ENCODE data around the gene PA2G4. TPM values are rescaled to one million over a fixed set of nuclear protein-coding genes. Genes with fewer than 3 reads are reported as not detected.

Gene PA2G4
- polyA plus RNA-seq, 2 of the 4 experiments (the other 2 are of a cell fraction) = 415 to 717 TPM

DNA sequence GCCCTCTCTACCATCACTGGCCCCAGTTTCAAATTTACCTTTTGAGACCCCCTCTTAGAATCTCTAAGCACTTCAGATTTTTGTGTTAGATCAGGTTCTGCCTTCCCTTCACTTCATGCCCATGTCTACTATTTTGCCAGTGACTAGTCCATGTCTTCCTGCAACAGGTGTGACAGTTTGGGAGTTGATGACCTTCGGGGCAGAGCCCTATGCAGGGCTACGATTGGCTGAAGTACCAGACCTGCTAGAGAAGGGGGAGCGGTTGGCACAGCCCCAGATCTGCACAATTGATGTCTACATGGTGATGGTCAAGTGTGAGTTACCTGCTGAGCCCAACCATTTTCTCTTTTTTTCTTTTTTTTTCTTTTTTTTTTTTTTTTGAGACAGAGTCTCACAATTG, 5.8 kb upstream of the PA2G4 start:
- DNase-seq (ENCODE audit: low read depth in 1 of 2, low spot score in 1 of 2) (no peak), FAIRE-seq (no peak), ATAC-seq (no peak)
- no peak overlapping the region for H3K4me3 ChIP-seq
- H3K27ac ChIP-seq = no peak overlapping the region
- no peaks in the 10 kb centered on the region for H3K9me3 ChIP-seq
- H3K4me1 ChIP-seq = peaks cover 7% of the 10 kb centered on the region
- TF ChIP-seq CBX8 (IDR thresholded peaks at IDR 0.05) (no peak), HDAC2 (IDR thresholded peaks at IDR 0.05) (no peak), FOSB (CRISPR knock-in tag; IDR thresholded peaks at IDR 0.05) (no peak), HOXB5 (CRISPR knock-in tag; IDR thresholded peaks at IDR 0.05) (no peak), EHMT2 (IDR thresholded peaks at IDR 0.05; ENCODE audit: low read depth) (no peak), NFE2L2 (conservative IDR thresholded peaks at IDR 0.05; ENCODE audit: low read length) (no peak), KDM5A (IDR thresholded peaks at IDR 0.05) (no peak), RNF2 (IDR thresholded peaks at IDR 0.05; ENCODE audit: borderline replicate concordance, low read depth) (no peak), RFX5 (IDR thresholded peaks at IDR 0.05) (no peak), SMC3 (IDR thresholded peaks at IDR 0.05) (no peak), RARB (CRISPR knock-in tag; IDR thresholded peaks at IDR 0.05) (no peak), ESRRA (IDR thresholded peaks at IDR 0.05; ENCODE audit: borderline replicate concordance, low read length) (no peak), ZFP36 (IDR thresholded peaks at IDR 0.05; ENCODE audit: borderline replicate concordance, partially characterized antibody) (no peak), GATA3 (IDR thresholded peaks at IDR 0.05; ENCODE audit: borderline replicate concordance) (no peak), CEBPB (IDR thresholded peaks at IDR 0.05) (no peak), HOXB13 (CRISPR knock-in tag; IDR thresholded peaks at IDR 0.05; ENCODE audit: low read depth) (no peak)
- TF ChIP-seq, protein P1, sequence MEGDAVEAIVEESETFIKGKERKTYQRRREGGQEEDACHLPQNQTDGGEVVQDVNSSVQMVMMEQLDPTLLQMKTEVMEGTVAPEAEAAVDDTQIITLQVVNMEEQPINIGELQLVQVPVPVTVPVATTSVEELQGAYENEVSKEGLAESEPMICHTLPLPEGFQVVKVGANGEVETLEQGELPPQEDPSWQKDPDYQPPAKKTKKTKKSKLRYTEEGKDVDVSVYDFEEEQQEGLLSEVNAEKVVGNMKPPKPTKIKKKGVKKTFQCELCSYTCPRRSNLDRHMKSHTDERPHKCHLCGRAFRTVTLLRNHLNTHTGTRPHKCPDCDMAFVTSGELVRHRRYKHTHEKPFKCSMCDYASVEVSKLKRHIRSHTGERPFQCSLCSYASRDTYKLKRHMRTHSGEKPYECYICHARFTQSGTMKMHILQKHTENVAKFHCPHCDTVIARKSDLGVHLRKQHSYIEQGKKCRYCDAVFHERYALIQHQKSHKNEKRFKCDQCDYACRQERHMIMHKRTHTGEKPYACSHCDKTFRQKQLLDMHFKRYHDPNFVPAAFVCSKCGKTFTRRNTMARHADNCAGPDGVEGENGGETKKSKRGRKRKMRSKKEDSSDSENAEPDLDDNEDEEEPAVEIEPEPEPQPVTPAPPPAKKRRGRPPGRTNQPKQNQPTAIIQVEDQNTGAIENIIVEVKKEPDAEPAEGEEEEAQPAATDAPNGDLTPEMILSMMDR (IDR thresholded peaks at IDR 0.05) = no peak
- no peak overlapping the region for H3K4me2 ChIP-seq
- CTCF ChIA-PET = interaction anchor here (0.6 to 1.3 kb wide), 4 partner anchors 16 to 142 kb away, joined by 3 to 9 read pairs (median 3); partner anchors contain the start of gene ERBB3
- 58% methylated on average over 3 of the region's 3 CpGs for WGBS (ENCODE audit: missing lambda C conversion rate)
- POLR2A ChIA-PET = no interaction called here

DNA sequence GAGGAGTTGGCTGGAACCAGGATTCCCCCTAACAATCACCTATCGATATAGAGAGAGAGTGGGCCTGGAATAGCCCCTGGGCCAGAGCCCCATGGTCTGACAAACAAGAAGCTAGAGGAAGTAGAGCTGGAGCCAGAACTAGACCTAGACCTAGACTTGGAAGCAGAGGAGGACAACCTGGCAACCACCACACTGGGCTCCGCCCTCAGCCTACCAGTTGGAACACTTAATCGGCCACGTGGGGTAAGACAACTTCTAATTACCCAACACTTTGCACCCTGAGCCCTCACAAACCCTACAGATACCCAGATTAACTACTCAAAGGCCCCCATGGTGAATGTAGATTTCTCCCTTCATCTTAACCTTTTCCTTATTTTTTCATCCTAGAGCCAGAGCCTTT, 4.6 kb upstream of the PA2G4 start:
- Histone ChIP-seq H3K27ac (no peak overlapping the region), H3K4me1 (peaks cover 7% of the 10 kb centered on the region), H3K4me2 (no peak overlapping the region), H3K9me3 (no peaks in the 10 kb centered on the region), H3K4me3 (no peak overlapping the region)
- ATAC-seq (no peak), FAIRE-seq (no peak), DNase-seq (ENCODE audit: low read depth in 1 of 2, low spot score in 1 of 2) (no peak)
- 89% methylated on average over 4 of the region's 4 CpGs for WGBS (ENCODE audit: missing lambda C conversion rate)
- CTCF ChIA-PET = interaction anchor here (1.0 to 1.3 kb wide), 2 partner anchors 14 to 17 kb away, joined by 3 to 4 read pairs; no protein-coding TSS in a partner anchor
- POLR2A ChIA-PET = no interaction called here
- TF ChIP-seq RCOR1 (IDR thresholded peaks at IDR 0.05; ENCODE audit: low read depth, low read length) (no peak), HOXB5 (CRISPR knock-in tag; IDR thresholded peaks at IDR 0.05) (no peak), GATA3 (IDR thresholded peaks at IDR 0.05; ENCODE audit: borderline replicate concordance) (no peak), NR3C1 (IDR thresholded peaks at IDR 0.05) (no peak), TFCP2L1 (CRISPR knock-in tag; IDR thresholded peaks at IDR 0.05) (no peak), JUN (IDR thresholded peaks at IDR 0.05) (no peak), CHD2 (IDR thresholded peaks at IDR 0.05; ENCODE audit: low read length, partially characterized antibody) (no peak), ESRRA (IDR thresholded peaks at IDR 0.05; ENCODE audit: borderline replicate concordance, low read length) (no peak), CBX8 (IDR thresholded peaks at IDR 0.05) (no peak), JUNB (IDR thresholded peaks at IDR 0.05) (no peak), RFX5 (IDR thresholded peaks at IDR 0.05) (no peak), ZFP36 (IDR thresholded peaks at IDR 0.05; ENCODE audit: borderline replicate concordance, partially characterized antibody) (no peak)
- TF ChIP-seq, protein P2, sequence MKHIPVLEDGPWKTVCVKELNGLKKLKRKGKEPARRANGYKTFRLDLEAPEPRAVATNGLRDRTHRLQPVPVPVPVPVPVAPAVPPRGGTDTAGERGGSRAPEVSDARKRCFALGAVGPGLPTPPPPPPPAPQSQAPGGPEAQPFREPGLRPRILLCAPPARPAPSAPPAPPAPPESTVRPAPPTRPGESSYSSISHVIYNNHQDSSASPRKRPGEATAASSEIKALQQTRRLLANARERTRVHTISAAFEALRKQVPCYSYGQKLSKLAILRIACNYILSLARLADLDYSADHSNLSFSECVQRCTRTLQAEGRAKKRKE (CRISPR knock-in tag; IDR thresholded peaks at IDR 0.05; ENCODE audit: low read depth) = no peak

DNA sequence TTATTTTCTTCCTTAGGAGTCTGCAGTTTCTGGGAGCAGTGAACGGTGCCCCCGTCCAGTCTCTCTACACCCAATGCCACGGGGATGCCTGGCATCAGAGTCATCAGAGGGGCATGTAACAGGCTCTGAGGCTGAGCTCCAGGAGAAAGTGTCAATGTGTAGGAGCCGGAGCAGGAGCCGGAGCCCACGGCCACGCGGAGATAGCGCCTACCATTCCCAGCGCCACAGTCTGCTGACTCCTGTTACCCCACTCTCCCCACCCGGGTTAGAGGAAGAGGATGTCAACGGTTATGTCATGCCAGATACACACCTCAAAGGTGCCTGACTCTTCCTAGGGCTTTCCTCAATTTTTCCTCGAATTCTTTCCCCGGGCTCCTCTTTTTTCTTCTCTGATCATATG, 3.3 kb upstream of the PA2G4 start:
- ATAC-seq = no peak
- DNase-seq (ENCODE audit: low read depth in 1 of 2, low spot score in 1 of 2) = no peak
- no peak overlapping the region for H3K4me2 ChIP-seq
- no peak for TF ChIP-seq FOSB (CRISPR knock-in tag; IDR thresholded peaks at IDR 0.05)
- TF ChIP-seq, protein P3, sequence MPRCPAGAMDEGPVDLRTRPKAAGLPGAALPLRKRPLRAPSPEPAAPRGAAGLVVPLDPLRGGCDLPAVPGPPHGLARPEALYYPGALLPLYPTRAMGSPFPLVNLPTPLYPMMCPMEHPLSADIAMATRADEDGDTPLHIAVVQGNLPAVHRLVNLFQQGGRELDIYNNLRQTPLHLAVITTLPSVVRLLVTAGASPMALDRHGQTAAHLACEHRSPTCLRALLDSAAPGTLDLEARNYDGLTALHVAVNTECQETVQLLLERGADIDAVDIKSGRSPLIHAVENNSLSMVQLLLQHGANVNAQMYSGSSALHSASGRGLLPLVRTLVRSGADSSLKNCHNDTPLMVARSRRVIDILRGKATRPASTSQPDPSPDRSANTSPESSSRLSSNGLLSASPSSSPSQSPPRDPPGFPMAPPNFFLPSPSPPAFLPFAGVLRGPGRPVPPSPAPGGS (IDR thresholded peaks at IDR 0.05) = no peak
- TF ChIP-seq, protein P1 (IDR thresholded peaks at IDR 0.05) = no peak
- no peak for TF ChIP-seq RARB (CRISPR knock-in tag; IDR thresholded peaks at IDR 0.05)
- TF ChIP-seq HOXB5 (CRISPR knock-in tag; IDR thresholded peaks at IDR 0.05) = no peak
- ChIA-PET POLR2A (no interaction called here), CTCF (interaction anchor here (1.0 to 2.4 kb wide), 5 partner anchors 10 to 54 kb away, joined by 3 to 15 read pairs (median 7); partner anchors contain the start of gene ERBB3)
- peaks cover 12% of the 10 kb centered on the region for H3K4me1 ChIP-seq
- no peak overlapping the region for H3K4me3 ChIP-seq
- FAIRE-seq = no peak
- H3K9me3 ChIP-seq = no peaks in the 10 kb centered on the region
- WGBS (ENCODE audit: missing lambda C conversion rate) = 79% methylated on average over 14 of the region's 14 CpGs
- H3K27ac ChIP-seq = no peak overlapping the region
